Measurements from ENCODE around the gene MAVS. TPM values are rescaled to one million over a fixed set of nuclear protein-coding genes. Genes with fewer than 3 reads are reported as not detected.
A peak's percentile ranks its signal among the peaks of the same experiment; 100 is the strongest.

The MAVS gene
- total RNA-seq, 4 donors from 2014 or later = 17.2 to 28.2 (median 27.1) TPM

- WGBS, 2 donors = 91 to 92% methylated on average over 4 of the region's 4 CpGs
- DNase-seq (ENCODE audit: low spot score in 2 of 2) = peak in 1 of 2 donors; percentile 75
- no peak overlapping the region for H3K4me3 ChIP-seq (ENCODE audit: low read depth, poor library complexity, severe bottlenecking)
- TF ChIP-seq CTCF (IDR thresholded peaks at IDR 0.05) (no peak), POLR2A (IDR thresholded peaks at IDR 0.05) (no peak)
- intact Hi-C loops (cut with DNase I; ENCODE audit: low total_unique reads) = no loop called here
Measured at GRCh38 chr20:3922983-3923339, 76.3 kb downstream of the MAVS start.

GRCh38 chr20:3923818-3924217 is 77.2 kb downstream of the MAVS start:
- H3K4me3 ChIP-seq (ENCODE audit: low read depth, poor library complexity, severe bottlenecking) = no peak overlapping the region
- intact Hi-C loops (cut with DNase I; ENCODE audit: low total_unique reads) = no loop called here
- 54 to 78% methylated on average over 2 of the region's 2 CpGs for WGBS, 2 donors
- TF ChIP-seq POLR2A (IDR thresholded peaks at IDR 0.05) (no peak), CTCF (IDR thresholded peaks at IDR 0.05) (no peak)
- DNase-seq (ENCODE audit: low spot score in 2 of 2) = no peak

DNA sequence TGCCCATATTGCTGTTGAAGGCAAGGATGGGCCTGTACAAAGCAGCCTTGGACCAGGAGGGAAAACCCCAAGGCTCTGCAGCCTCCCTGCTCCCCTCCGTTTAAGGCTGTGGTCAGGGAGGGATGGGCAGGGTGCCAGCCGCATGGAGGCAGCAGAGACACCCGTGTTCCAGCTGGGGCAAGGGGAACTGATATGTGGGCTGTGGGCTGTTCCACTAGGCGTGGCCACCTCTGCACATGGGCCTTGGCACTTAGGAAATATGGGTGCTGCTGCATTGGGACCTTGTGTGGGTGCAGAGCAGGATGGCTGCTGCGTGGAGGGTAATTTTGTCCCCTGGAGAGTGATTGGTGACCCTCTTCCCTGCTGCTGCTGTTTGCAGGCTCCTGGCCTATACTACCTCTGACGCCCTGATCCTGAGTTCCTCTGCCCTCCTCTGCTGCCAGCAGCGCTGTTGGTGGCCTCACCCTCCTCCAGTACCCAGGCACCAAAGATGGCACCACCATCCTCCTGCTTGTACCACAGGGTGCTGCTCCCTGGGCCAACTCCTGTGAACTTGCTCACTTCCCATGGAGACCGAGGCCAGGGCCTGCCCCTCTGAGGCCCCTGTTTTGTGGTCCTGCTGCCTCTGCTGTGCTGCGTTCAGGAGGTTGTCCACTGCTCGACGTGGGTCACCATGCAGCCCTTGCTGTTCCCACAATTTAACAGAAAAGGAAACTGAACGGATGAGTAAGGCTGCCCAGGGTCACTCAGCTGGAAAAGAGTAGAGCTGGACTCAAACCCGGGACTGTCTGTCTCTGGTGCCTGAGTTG is 77.9 kb downstream of the MAVS start:
- intact Hi-C loops (cut with DNase I; ENCODE audit: low total_unique reads) = no loop called here
- TF ChIP-seq POLR2A (IDR thresholded peaks at IDR 0.05) (no peak), CTCF (IDR thresholded peaks at IDR 0.05) (no peak)
- H3K4me3 ChIP-seq (ENCODE audit: low read depth, poor library complexity, severe bottlenecking) = no peak overlapping the region
- DNase-seq (ENCODE audit: low spot score in 2 of 2) = peak in 1 of 2 donors; percentile 89
- WGBS, 2 donors = 67 to 74% methylated on average over 12 to 13 of the region's 13 CpGs

DNA sequence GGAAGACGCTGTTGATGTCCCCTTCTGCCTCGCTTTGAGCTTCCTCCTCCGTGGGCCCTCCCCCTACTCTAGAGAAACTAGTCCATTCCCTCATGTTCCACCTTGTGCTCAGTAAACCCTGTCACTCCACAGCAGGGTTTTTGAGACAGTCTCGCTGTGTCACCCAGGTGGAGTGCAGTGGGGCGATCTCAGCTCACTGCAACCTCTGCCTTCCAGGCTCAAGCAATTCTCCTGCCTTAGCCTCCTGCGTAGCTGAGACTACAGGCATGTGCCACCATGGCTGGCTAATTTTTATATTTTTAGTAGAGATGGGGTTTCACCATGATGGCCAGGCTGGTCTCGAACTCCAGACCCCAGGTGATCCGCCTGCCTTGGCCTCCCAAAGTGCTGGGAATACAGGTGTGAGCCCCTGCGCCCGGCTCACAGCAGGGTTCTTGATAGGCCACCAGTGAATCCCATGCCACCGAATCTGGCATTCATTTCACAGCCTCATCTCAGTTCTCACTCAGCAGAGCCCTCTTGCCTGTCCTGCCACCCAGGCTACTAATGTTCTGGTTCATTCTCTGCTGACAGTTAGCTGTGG is 78.6 kb downstream of the MAVS start:
- intact Hi-C loops (cut with DNase I; ENCODE audit: low total_unique reads) = no loop called here
- DNase-seq (ENCODE audit: low spot score in 2 of 2) = peak in 1 of 2 donors; percentile 81
- no peak overlapping the region for H3K4me3 ChIP-seq (ENCODE audit: low read depth, poor library complexity, severe bottlenecking)
- TF ChIP-seq POLR2A (IDR thresholded peaks at IDR 0.05) = no peak
- TF ChIP-seq CTCF (IDR thresholded peaks at IDR 0.05) = no peak
- 90 to 94% methylated on average over 11 of the region's 11 CpGs for WGBS, 2 donors

MicroRNAs encoded within 50 kb of the gene (microRNA counts, 767-probe panel; counts per million panel counts)
- microRNA hsa-miR-103a-3p = 0 to 358 counts per million in 2 donors

Small RNA genes within 50 kb of the gene (microRNA-seq; reads per million reads assigned to microRNA genes)
- gene MIR103A2 (ENCODE audit: borderline number of aligned reads in 1 of 2, borderline replicate concordance in 2 of 2) (0 reads per million in 2 donors), gene MIR103B2 (ENCODE audit: borderline number of aligned reads in 1 of 2, borderline replicate concordance in 2 of 2) (0 reads per million in 2 donors)

Other genes with a start within 250 kb of the MAVS start
- gene GFRA4, start 183.4 kb upstream of the MAVS start, total RNA-seq = not detected
- 10 to 100 TPM in 2 of 4 donors, 1 to 10 TPM in 2; 8.0 to 13.7 (median 11.1) TPM for gene ADAM33, start 164.8 kb upstream of the MAVS start, total RNA-seq
- 1 to 10 TPM in 3 of 4 donors, under 1 TPM in 1; 0.42 to 2.9 (median 1.0) TPM for gene SIGLEC1, start 134.2 kb upstream of the MAVS start, total RNA-seq
- 1 to 10 TPM; 4.0 to 6.0 (median 5.7) TPM for gene HSPA12B, start 114.1 kb upstream of the MAVS start, total RNA-seq
- gene ADISSP, start 79.1 kb upstream of the MAVS start, total RNA-seq = 10 to 100 TPM in 3 of 4 donors, 1 to 10 TPM in 1; 9.7 to 21.8 (median 15.5) TPM
- gene SPEF1, start 65.4 kb upstream of the MAVS start, total RNA-seq = under 1 TPM in 1 of 4 donors, not detected in 3; 0.13 TPM
- 100 to 1,000 TPM in 2 of 4 donors, 10 to 100 TPM in 2; 94.4 to 109 (median 99.8) TPM for gene CENPB, start 60.1 kb upstream of the MAVS start, total RNA-seq
- gene CDC25B, start 50.5 kb upstream of the MAVS start, total RNA-seq = 10 to 100 TPM; 13.5 to 23.2 (median 18.5) TPM
- gene AP5S1, start 26.3 kb upstream of the MAVS start, total RNA-seq = 10 to 100 TPM in 2 of 4 donors, 1 to 10 TPM in 2; 7.7 to 16.8 (median 10.5) TPM
- 10 to 100 TPM; 35.7 to 44.1 (median 42.3) TPM for gene PANK2, start 42.6 kb downstream of the MAVS start, total RNA-seq
- gene RNF24, start 168.7 kb downstream of the MAVS start, total RNA-seq = 10 to 100 TPM; 16.8 to 22.2 (median 19.2) TPM